Fibroblast of villous mesenchyme (primary cell): ENCODE results near the gene TRPM6. TPM values are rescaled to one million over a fixed set of nuclear protein-coding genes. Genes with fewer than 3 reads are reported as not detected.

Source experiments
- DNase-seq: peaks from one replicate; pipeline ENCODE4 v3.0.0-alpha.2; 2010; ENCODE audit warnings: low read depth
- H3K4me3 ChIP-seq: 2 replicates; pipeline ENCODE4 v1.5.1; 2011; ENCODE audit warnings: low read depth, mild to moderate bottlenecking, low read length
- total RNA-seq: library from RNA; depleted of rRNA; stranded (reverse); fragments of >200 nt; gene quantifications from 2 replicates; pipeline ENCODE4 v1.2.3, GENCODE V29; 2012
- TF ChIP-seq, protein P1 (sequence below): IDR thresholded peaks from 2 replicates; pipeline ENCODE4 v1.5.1; 2012; ENCODE audit warnings: low read depth, mild to moderate bottlenecking, low read length; ENCODE audit not compliant: insufficient read depth

Gene TRPM6
- total RNA-seq, 1 donor: under 0.01 TPM

DNA sequence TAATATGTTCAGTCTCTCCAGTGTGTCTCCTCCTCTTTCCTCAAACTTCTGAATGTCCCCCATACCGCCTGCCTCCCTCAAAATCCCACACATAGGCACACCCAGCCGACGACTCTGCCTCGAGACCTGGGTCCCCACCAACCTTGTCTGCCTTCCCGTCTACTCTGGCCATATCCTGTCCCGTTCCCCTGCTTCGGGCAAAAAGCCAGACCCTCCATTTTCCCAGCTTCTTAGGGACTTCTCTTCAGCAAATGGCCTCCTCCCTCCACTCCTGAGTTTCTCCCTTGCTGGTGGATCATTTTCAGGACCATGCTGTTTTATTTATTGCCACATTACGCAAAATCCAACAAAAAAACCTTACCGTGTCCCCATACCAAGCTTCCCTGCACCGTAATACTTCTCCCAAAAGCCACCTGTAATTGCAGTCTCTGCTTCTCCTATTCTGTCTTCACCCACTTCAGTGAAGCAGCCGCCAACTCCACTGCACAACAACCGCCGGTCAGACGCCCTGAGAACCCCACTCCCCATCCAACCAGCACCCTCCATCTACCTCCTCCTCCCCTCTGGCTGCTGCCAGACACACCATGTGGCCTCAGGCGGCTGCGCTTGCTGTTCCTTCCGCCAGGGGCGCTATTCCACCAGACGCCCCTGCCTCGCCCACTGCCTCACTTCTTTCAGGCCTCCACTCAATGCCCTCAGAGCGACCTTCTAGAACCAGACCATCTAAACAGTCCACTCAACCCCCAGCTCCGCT is 117.0 kb downstream of the TRPM6 start:
- peak; percentile 11 for DNase-seq
- TF ChIP-seq, protein P1, sequence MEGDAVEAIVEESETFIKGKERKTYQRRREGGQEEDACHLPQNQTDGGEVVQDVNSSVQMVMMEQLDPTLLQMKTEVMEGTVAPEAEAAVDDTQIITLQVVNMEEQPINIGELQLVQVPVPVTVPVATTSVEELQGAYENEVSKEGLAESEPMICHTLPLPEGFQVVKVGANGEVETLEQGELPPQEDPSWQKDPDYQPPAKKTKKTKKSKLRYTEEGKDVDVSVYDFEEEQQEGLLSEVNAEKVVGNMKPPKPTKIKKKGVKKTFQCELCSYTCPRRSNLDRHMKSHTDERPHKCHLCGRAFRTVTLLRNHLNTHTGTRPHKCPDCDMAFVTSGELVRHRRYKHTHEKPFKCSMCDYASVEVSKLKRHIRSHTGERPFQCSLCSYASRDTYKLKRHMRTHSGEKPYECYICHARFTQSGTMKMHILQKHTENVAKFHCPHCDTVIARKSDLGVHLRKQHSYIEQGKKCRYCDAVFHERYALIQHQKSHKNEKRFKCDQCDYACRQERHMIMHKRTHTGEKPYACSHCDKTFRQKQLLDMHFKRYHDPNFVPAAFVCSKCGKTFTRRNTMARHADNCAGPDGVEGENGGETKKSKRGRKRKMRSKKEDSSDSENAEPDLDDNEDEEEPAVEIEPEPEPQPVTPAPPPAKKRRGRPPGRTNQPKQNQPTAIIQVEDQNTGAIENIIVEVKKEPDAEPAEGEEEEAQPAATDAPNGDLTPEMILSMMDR: peak; percentile 71
- H3K4me3 ChIP-seq: no peak overlapping the region

DNA sequence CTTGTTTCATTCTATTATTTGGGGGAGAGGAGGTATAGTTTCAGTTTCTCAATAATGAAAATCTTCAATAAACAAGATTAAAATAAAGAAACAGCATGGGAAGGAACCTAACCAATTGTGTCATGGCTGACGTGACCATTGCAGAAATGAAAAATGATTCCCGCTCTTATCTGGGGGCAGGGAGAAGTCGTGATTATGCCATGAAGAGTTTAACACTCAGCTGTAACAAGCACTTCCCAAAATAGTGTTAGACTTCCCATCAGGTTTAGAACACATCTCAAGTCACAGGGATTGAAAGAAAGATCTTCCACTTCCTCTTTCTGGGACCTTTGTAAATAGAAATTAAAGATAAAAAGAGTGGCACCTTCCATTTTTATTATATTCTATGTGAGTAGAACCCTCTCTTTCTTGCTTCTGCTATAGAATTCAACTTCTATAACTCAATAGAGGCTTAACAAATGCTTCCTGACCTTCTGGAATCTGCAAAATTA is 122.2 kb downstream of the TRPM6 start:
- no peak for DNase-seq
- TF ChIP-seq, protein P1: no peak
- H3K4me3 ChIP-seq: no peak overlapping the region

DNA sequence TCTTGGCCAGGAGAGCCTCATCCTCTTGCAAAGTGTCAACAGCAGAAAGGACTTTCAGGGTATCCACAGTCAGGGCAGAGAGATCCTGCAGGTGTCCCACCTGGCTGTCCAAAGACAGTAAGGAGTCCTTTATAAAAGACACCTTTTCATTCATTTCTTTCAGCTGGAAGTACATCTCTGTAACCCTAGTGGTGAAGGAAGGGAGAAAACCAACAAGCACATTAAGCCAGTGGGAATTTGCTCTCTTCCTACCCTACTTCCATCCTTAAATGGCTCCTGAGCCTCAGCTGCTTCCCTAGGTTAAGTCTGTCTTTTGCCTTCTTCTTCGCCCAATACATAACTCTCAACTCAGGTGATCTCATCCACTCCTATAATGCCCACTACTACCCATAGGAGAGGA is 124.8 kb downstream of the TRPM6 start:
- no peak for DNase-seq
- no peak overlapping the region for H3K4me3 ChIP-seq
- TF ChIP-seq, protein P1: no peak

DNA sequence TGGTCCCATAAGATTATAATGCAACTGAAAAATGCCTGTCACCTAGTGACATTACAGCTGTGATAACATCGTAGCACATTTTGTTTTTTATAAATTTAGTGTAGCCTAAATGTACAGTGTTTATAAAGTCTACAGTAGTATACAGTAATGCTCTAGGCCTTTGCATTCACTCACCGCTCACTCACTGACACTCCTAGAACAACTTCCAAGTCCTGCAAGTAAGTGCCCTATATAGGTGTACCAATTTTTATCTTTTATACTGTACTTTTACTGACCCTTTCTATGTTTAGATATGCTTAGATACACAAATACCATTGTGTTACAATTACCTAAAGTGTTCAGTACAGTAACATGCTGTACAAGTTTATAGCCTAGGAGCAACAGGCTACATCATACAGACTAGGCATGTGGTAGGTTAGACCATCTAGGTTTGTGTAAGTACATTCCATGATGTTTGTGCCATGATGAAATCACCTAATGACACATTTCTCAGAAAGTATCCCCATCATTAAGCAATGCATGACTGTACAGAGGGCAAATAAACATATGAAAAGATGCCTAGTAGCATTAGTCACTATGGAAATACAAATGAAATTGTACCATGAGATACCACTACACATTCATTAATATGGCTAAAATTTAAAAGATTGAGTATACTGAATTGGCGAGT is 127.6 kb downstream of the TRPM6 start:
- peak; percentile 77 for DNase-seq
- no peak overlapping the region for H3K4me3 ChIP-seq

DNA sequence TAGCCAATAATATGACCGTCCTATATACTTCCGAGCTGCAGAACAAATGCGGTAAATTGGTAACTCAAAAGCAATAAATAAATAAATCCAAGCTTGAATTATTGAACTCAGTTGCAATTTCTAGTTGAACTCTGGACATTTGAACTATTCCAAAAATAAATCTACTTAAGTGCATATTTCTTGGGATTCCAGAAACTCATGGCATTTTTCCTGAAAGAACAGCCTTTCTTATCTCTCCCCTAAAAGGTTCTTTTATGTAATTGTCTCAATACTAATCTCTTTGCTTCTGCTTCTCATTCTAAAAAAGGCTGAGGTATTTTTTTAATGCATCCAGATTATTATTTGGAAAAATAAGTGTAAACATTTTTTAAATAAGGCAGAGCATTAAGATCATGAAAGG is 131.7 kb downstream of the TRPM6 start:
- DNase-seq: no peak
- no peak overlapping the region for H3K4me3 ChIP-seq
- TF ChIP-seq, protein P1: no peak

More for the DNA sequence above, 127.6 kb downstream of the TRPM6 start:
- TF ChIP-seq, protein P1: no peak

DNA sequence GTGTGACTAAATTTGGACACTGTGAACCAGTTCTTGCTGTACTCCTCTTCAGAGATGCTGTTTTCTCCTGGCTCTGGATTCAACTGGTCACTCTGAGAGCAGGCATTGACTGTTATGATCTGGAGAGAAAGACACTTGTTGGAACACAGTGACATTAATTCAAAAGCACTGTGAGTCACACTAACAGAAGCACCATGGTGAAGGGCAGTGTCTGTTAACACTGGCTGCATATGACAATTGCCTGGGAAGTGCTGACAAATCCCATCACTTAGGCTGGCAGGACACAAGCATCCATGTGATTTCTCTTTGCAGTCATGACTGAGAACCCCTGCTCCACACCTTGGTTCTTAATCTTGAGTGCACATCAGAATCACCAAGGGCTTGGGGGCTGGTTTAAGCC is 132.4 kb downstream of the TRPM6 start:
- TF ChIP-seq, protein P1: no peak
- DNase-seq: no peak
- H3K4me3 ChIP-seq: no peak overlapping the region

DNA sequence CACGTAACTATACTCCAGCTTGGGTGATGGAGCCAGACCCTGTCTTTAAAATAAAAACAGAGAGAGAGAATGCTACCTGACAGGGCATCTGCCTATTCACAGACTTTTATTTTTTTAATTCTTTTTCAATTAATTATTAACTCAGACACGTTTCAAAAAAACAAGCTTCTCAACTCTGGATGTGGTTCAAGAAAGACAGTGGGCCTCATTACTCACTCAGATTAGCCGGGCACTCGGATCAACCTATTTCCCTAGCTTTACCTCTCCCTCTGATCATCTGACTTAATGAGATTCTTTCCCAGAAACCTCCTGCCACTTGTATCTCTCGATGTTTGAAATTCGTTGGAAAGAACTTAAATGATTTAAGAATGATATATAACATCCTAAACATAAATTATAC is 134.1 kb downstream of the TRPM6 start:
- H3K4me3 ChIP-seq: no peak overlapping the region
- DNase-seq: no peak
- TF ChIP-seq, protein P1: no peak
